ENCODE results near the gene AFG3L2.

Gene AFG3L2

GRCh38 chr18:12336887-12337286 lies 40.1 kb downstream of the AFG3L2 start:
- Histone ChIP-seq H3K27me3 (ENCODE audit: insufficient read depth, low read length) (no peaks in the 10 kb centered on the region), H3K4me3 (ENCODE audit: low read depth, low read length) (no peak overlapping the region), H3K79me2 (ENCODE audit: control insufficient read depth, insufficient read depth, low read length, unreplicated experiment) (no peaks in the 10 kb centered on the region), H2AFZ (ENCODE audit: low read length, unreplicated experiment) (no peak overlapping the region), H3K4me1 (ENCODE audit: control insufficient read depth, insufficient read depth, low read length, unreplicated experiment) (peaks cover 11% of the 10 kb centered on the region), H3K36me3 (ENCODE audit: insufficient read depth, low read length) (peaks cover 9% of the 10 kb centered on the region), H3K27ac (ENCODE audit: low read depth, low read length) (no peak overlapping the region)

- H3K79me2 ChIP-seq (ENCODE audit: control insufficient read depth, insufficient read depth, low read length, unreplicated experiment) = no peaks in the 10 kb centered on the region
- H3K36me3 ChIP-seq (ENCODE audit: insufficient read depth, low read length) = peaks cover 9% of the 10 kb centered on the region
- H3K27ac ChIP-seq (ENCODE audit: low read depth, low read length) = no peak overlapping the region
Observed at GRCh38 chr18:12336171-12336613, 40.8 kb downstream of the AFG3L2 start.

GRCh38 chr18:12335503-12335902 lies 41.5 kb downstream of the AFG3L2 start:
- peaks cover 11% of the 10 kb centered on the region for H3K4me1 ChIP-seq (ENCODE audit: control insufficient read depth, insufficient read depth, low read length, unreplicated experiment)
- H3K36me3 ChIP-seq (ENCODE audit: insufficient read depth, low read length) = peaks cover 12% of the 10 kb centered on the region
- no peaks in the 10 kb centered on the region for H3K79me2 ChIP-seq (ENCODE audit: control insufficient read depth, insufficient read depth, low read length, unreplicated experiment)
- H3K4me3 ChIP-seq (ENCODE audit: low read depth, low read length) = no peak overlapping the region
- no peak overlapping the region for H2AFZ ChIP-seq (ENCODE audit: low read length, unreplicated experiment)
- no peak overlapping the region for H3K27ac ChIP-seq (ENCODE audit: low read depth, low read length)
- H3K27me3 ChIP-seq (ENCODE audit: insufficient read depth, low read length) = no peaks in the 10 kb centered on the region

More at GRCh38 chr18:12336171-12336613, 40.8 kb downstream of the AFG3L2 start:
- Histone ChIP-seq H2AFZ (ENCODE audit: low read length, unreplicated experiment) (no peak overlapping the region), H3K27me3 (ENCODE audit: insufficient read depth, low read length) (no peaks in the 10 kb centered on the region), H3K4me3 (ENCODE audit: low read depth, low read length) (no peak overlapping the region), H3K4me1 (ENCODE audit: control insufficient read depth, insufficient read depth, low read length, unreplicated experiment) (peaks cover 11% of the 10 kb centered on the region)

GRCh38 chr18:12334863-12335262 lies 42.2 kb downstream of the AFG3L2 start:
- Histone ChIP-seq H3K4me1 (ENCODE audit: control insufficient read depth, insufficient read depth, low read length, unreplicated experiment) (peaks cover 11% of the 10 kb centered on the region), H3K4me3 (ENCODE audit: low read depth, low read length) (no peak overlapping the region), H3K27me3 (ENCODE audit: insufficient read depth, low read length) (no peaks in the 10 kb centered on the region), H3K27ac (ENCODE audit: low read depth, low read length) (no peak overlapping the region), H3K36me3 (ENCODE audit: insufficient read depth, low read length) (peaks cover 12% of the 10 kb centered on the region), H3K79me2 (ENCODE audit: control insufficient read depth, insufficient read depth, low read length, unreplicated experiment) (no peaks in the 10 kb centered on the region), H2AFZ (ENCODE audit: low read length, unreplicated experiment) (no peak overlapping the region)

- Histone ChIP-seq H2AFZ (ENCODE audit: low read length, unreplicated experiment) (no peak overlapping the region), H3K27ac (ENCODE audit: low read depth, low read length) (no peak overlapping the region), H3K79me2 (ENCODE audit: control insufficient read depth, insufficient read depth, low read length, unreplicated experiment) (no peaks in the 10 kb centered on the region), H3K27me3 (ENCODE audit: insufficient read depth, low read length) (no peaks in the 10 kb centered on the region), H3K4me3 (ENCODE audit: low read depth, low read length) (no peak overlapping the region), H3K4me1 (ENCODE audit: control insufficient read depth, insufficient read depth, low read length, unreplicated experiment) (peaks cover 11% of the 10 kb centered on the region), H3K36me3 (ENCODE audit: insufficient read depth, low read length) (peaks cover 14% of the 10 kb centered on the region)
Observed at GRCh38 chr18:12334366-12334808, 42.6 kb downstream of the AFG3L2 start.

GRCh38 chr18:12333506-12334290 lies 43.3 kb downstream of the AFG3L2 start:
- no peaks in the 10 kb centered on the region for H3K27me3 ChIP-seq (ENCODE audit: insufficient read depth, low read length)
- H3K36me3 ChIP-seq (ENCODE audit: insufficient read depth, low read length) = peaks cover 15% of the 10 kb centered on the region
- no peak overlapping the region for H3K4me3 ChIP-seq (ENCODE audit: low read depth, low read length)
- no peaks in the 10 kb centered on the region for H3K79me2 ChIP-seq (ENCODE audit: control insufficient read depth, insufficient read depth, low read length, unreplicated experiment)
- peaks cover 11% of the 10 kb centered on the region for H3K4me1 ChIP-seq (ENCODE audit: control insufficient read depth, insufficient read depth, low read length, unreplicated experiment)
- no peak overlapping the region for H3K27ac ChIP-seq (ENCODE audit: low read depth, low read length)
- H2AFZ ChIP-seq (ENCODE audit: low read length, unreplicated experiment) = no peak overlapping the region

- H3K27ac ChIP-seq (ENCODE audit: low read depth, low read length) = no peak overlapping the region
- no peak overlapping the region for H2AFZ ChIP-seq (ENCODE audit: low read length, unreplicated experiment)
- peaks cover 24% of the 10 kb centered on the region for H3K36me3 ChIP-seq (ENCODE audit: insufficient read depth, low read length)
- no peak overlapping the region for H3K4me3 ChIP-seq (ENCODE audit: low read depth, low read length)
- H3K79me2 ChIP-seq (ENCODE audit: control insufficient read depth, insufficient read depth, low read length, unreplicated experiment) = no peaks in the 10 kb centered on the region
- H3K4me1 ChIP-seq (ENCODE audit: control insufficient read depth, insufficient read depth, low read length, unreplicated experiment) = peaks cover 5% of the 10 kb centered on the region
- H3K27me3 ChIP-seq (ENCODE audit: insufficient read depth, low read length) = no peaks in the 10 kb centered on the region
Observed at GRCh38 chr18:12330766-12331165, 46.3 kb downstream of the AFG3L2 start.

GRCh38 chr18:12329125-12329698 lies 47.8 kb downstream of the AFG3L2 start:
- Histone ChIP-seq H3K27me3 (ENCODE audit: insufficient read depth, low read length) (no peaks in the 10 kb centered on the region), H2AFZ (ENCODE audit: low read length, unreplicated experiment) (no peak overlapping the region), H3K4me1 (ENCODE audit: control insufficient read depth, insufficient read depth, low read length, unreplicated experiment) (peaks cover 5% of the 10 kb centered on the region), H3K79me2 (ENCODE audit: control insufficient read depth, insufficient read depth, low read length, unreplicated experiment) (peaks cover 8% of the 10 kb centered on the region), H3K27ac (ENCODE audit: low read depth, low read length) (no peak overlapping the region), H3K4me3 (ENCODE audit: low read depth, low read length) (no peak overlapping the region), H3K36me3 (ENCODE audit: insufficient read depth, low read length) (peaks cover 30% of the 10 kb centered on the region)

- Histone ChIP-seq H3K36me3 (ENCODE audit: insufficient read depth, low read length) (peaks cover 26% of the 10 kb centered on the region; the same call in 1 of the 2 replicates), H3K27ac (ENCODE audit: low read depth, low read length) (no peak overlapping the region), H2AFZ (ENCODE audit: low read length, unreplicated experiment) (no peak overlapping the region), H3K4me1 (ENCODE audit: control insufficient read depth, insufficient read depth, low read length, unreplicated experiment) (peaks cover 5% of the 10 kb centered on the region), H3K79me2 (ENCODE audit: control insufficient read depth, insufficient read depth, low read length, unreplicated experiment) (peaks cover 15% of the 10 kb centered on the region), H3K27me3 (ENCODE audit: insufficient read depth, low read length) (no peaks in the 10 kb centered on the region), H3K4me3 (ENCODE audit: low read depth, low read length) (no peak overlapping the region)
Observed at GRCh38 chr18:12328179-12328823, 48.7 kb downstream of the AFG3L2 start.

GRCh38 chr18:12327510-12328178 lies 49.4 kb downstream of the AFG3L2 start:
- peak overlapping the region; percentile 47 for H3K27ac ChIP-seq (ENCODE audit: low read depth, low read length)
- H3K4me1 ChIP-seq (ENCODE audit: control insufficient read depth, insufficient read depth, low read length, unreplicated experiment) = peaks cover 5% of the 10 kb centered on the region
- H3K79me2 ChIP-seq (ENCODE audit: control insufficient read depth, insufficient read depth, low read length, unreplicated experiment) = peaks cover 19% of the 10 kb centered on the region
- no peak overlapping the region for H2AFZ ChIP-seq (ENCODE audit: low read length, unreplicated experiment)
- no peak overlapping the region for H3K4me3 ChIP-seq (ENCODE audit: low read depth, low read length)
- peaks cover 31% of the 10 kb centered on the region for H3K36me3 ChIP-seq (ENCODE audit: insufficient read depth, low read length)
- no peaks in the 10 kb centered on the region for H3K27me3 ChIP-seq (ENCODE audit: insufficient read depth, low read length)

Data from ACC112 (cell line).